H9 (cell line): ENCODE measurements around the gene ZNF653. TPM values are rescaled to one million over a fixed set of nuclear protein-coding genes. Genes with fewer than 3 reads are reported as not detected.

ENCODE experiments used
- DNase-seq: peaks from one replicate; pipeline ENCODE4 v3.0.0-alpha.2; 2017
- H2AFZ ChIP-seq: one replicate; pipeline ENCODE4 v1.6.1; 2013; ENCODE audit warnings: mild to moderate bottlenecking, low read length, control low read depth, moderate library complexity
- H2AK5ac ChIP-seq: 2 replicates; pipeline ENCODE4 v1.6.1; 2013; ENCODE audit warnings: low read length, control low read depth, mixed read lengths; ENCODE audit not compliant: insufficient read length
- H2BK120ac ChIP-seq: one replicate; pipeline ENCODE4 v1.6.1; 2013; ENCODE audit warnings: low read depth, mild to moderate bottlenecking, low read length, control low read depth, inconsistent platforms; ENCODE audit not compliant: poor library complexity, severe bottlenecking
- H2BK12ac ChIP-seq: 2 replicates; pipeline ENCODE4 v1.6.1; 2013; ENCODE audit warnings: low read length, control low read depth, mixed read lengths, low read depth; ENCODE audit not compliant: insufficient read length
- H2BK15ac ChIP-seq: 2 replicates; pipeline ENCODE4 v1.6.1; 2013; ENCODE audit warnings: low read depth, low read length, control low read depth
- H2BK20ac ChIP-seq: one replicate; pipeline ENCODE4 v1.6.1; 2013; ENCODE audit warnings: low read depth, mild to moderate bottlenecking, low read length, control low read depth, inconsistent platforms; ENCODE audit not compliant: poor library complexity, severe bottlenecking
- H2BK5ac ChIP-seq: 2 replicates; pipeline ENCODE4 v1.6.1; 2013; ENCODE audit warnings: low read length, control low read depth, mixed read lengths; ENCODE audit not compliant: insufficient read length
- H3K14ac ChIP-seq: 2 replicates; pipeline ENCODE4 v1.6.1; 2013; ENCODE audit warnings: low read length, control low read depth; ENCODE audit not compliant: insufficient read depth
- H3K18ac ChIP-seq: 2 replicates; pipeline ENCODE4 v1.6.1; 2013; ENCODE audit warnings: low read depth, mild to moderate bottlenecking, mixed read lengths, low read length, control low read depth; ENCODE audit not compliant: insufficient read length
- H3K23ac ChIP-seq: 2 replicates; pipeline ENCODE4 v1.6.1; 2013; ENCODE audit warnings: low read length, control low read depth, mixed read lengths, low read depth; ENCODE audit not compliant: insufficient read length
- H3K23me2 ChIP-seq: 2 replicates; pipeline ENCODE4 v1.6.1; 2013; ENCODE audit warnings: low read depth, mild to moderate bottlenecking, mixed read lengths, low read length, control low read depth; ENCODE audit not compliant: insufficient read length, poor library complexity, severe bottlenecking
- H3K27ac ChIP-seq: 2 replicates; pipeline ENCODE4 v1.5.1; 2013; ENCODE audit warnings: low read length, control low read depth, mixed read lengths, low read depth; ENCODE audit not compliant: insufficient read length
- H3K27me3 ChIP-seq: 2 replicates; pipeline ENCODE4 v1.6.1; 2013; ENCODE audit warnings: low read length, control low read depth, inconsistent platforms; ENCODE audit not compliant: insufficient read depth
- H3K4ac ChIP-seq: 2 replicates; pipeline ENCODE4 v1.6.1; 2013; ENCODE audit warnings: low read depth, mild to moderate bottlenecking, control low read depth, inconsistent platforms, low read length, moderate library complexity
- H3K4me1 ChIP-seq: 2 replicates; pipeline ENCODE4 v1.6.1; 2013; ENCODE audit warnings: low read length, control low read depth, inconsistent platforms; ENCODE audit not compliant: insufficient read depth
- H3K4me2 ChIP-seq: 2 replicates; pipeline ENCODE4 v1.6.1; 2013; ENCODE audit warnings: low read length, control low read depth, mixed read lengths; ENCODE audit not compliant: insufficient read length, insufficient read depth
- H3K56ac ChIP-seq: 2 replicates; pipeline ENCODE4 v1.6.1; 2013; ENCODE audit warnings: low read depth, mild to moderate bottlenecking, mixed read lengths, low read length, control low read depth; ENCODE audit not compliant: insufficient read length
- H3K79me1 ChIP-seq: 2 replicates; pipeline ENCODE4 v1.6.1; 2013; ENCODE audit warnings: low read depth, mild to moderate bottlenecking, moderate library complexity, low read length, control low read depth, inconsistent platforms; ENCODE audit not compliant: insufficient read depth, poor library complexity, severe bottlenecking
- H3K79me2 ChIP-seq: 2 replicates; pipeline ENCODE4 v1.6.1; 2013; ENCODE audit warnings: low read length, control low read depth, inconsistent platforms; ENCODE audit not compliant: insufficient read depth
- H3K9ac ChIP-seq: 2 replicates; pipeline ENCODE4 v1.6.1; 2013; ENCODE audit warnings: low read length, control low read depth, mixed read lengths; ENCODE audit not compliant: insufficient read length; ENCODE audit errors: extremely low read depth
- H3K9me3 ChIP-seq: one replicate; pipeline ENCODE4 v1.6.1; 2013; ENCODE audit warnings: low read depth, low read length, inconsistent platforms; ENCODE audit not compliant: control insufficient read depth
- H3T11ph ChIP-seq: one replicate; pipeline ENCODE4 v1.6.1; 2013; ENCODE audit warnings: mild to moderate bottlenecking, low read length, control low read depth, inconsistent platforms
- H4K20me1 ChIP-seq: one replicate; pipeline ENCODE4 v1.6.1; 2013; ENCODE audit not compliant: control insufficient read depth, insufficient read length, insufficient read depth
- H4K5ac ChIP-seq: 2 replicates; pipeline ENCODE4 v1.6.1; 2013; ENCODE audit warnings: low read depth, mild to moderate bottlenecking, mixed read lengths, low read length, control low read depth; ENCODE audit not compliant: insufficient read length
- H4K8ac ChIP-seq: replicated peaks from 2 replicates; pipeline ENCODE4 v1.6.1; 2013; ENCODE audit warnings: low read length, control low read depth, mixed read lengths, low read depth; ENCODE audit not compliant: insufficient read length
- H4K91ac ChIP-seq: 2 replicates; pipeline ENCODE4 v1.6.1; 2013; ENCODE audit warnings: low read depth, mild to moderate bottlenecking, moderate library complexity, mixed read lengths, low read length, control low read depth; ENCODE audit not compliant: insufficient read length
- H3K27ac Mint-ChIP-seq, 3 experiments: 2 replicates in 2 of 3; 3 replicates in 1 of 3; pipeline ENCODE4 v1.8.0; 2020 to 2021; ENCODE audit warnings: mixed read lengths in 3 of 3, mild to moderate bottlenecking in 1 of 3, moderate library complexity in 1 of 3
- H3K27me3 Mint-ChIP-seq: 2 replicates; pipeline ENCODE4 v1.8.0; 2021; ENCODE audit warnings: low read depth, mild to moderate bottlenecking, moderate library complexity, mixed read lengths
- H3K36me3 Mint-ChIP-seq, 3 experiments: 2 replicates in 2 of 3; 3 replicates in 1 of 3; pipeline ENCODE4 v1.8.0; 2020 to 2021; ENCODE audit warnings: low read depth in 3 of 3, mixed read lengths in 3 of 3; ENCODE audit not compliant: insufficient read depth in 1 of 3
- H3K4me1 Mint-ChIP-seq, 2 experiments: 2 replicates each; pipeline ENCODE4 v1.8.0; 2020; ENCODE audit warnings: mixed read lengths in 2 of 2
- H3K4me3 Mint-ChIP-seq, 2 experiments: 2 replicates in 1 of 2; 3 replicates in 1 of 2; pipeline ENCODE4 v1.8.0; 2020 to 2021; ENCODE audit warnings: mild to moderate bottlenecking in 2 of 2, mixed read lengths in 2 of 2, moderate library complexity in 1 of 2
- H3K9me3 Mint-ChIP-seq, 2 experiments: 2 replicates in 1 of 2; 3 replicates in 1 of 2; pipeline ENCODE4 v1.8.0; 2020; ENCODE audit warnings: mild to moderate bottlenecking in 2 of 2, mixed read lengths in 2 of 2, moderate library complexity in 1 of 2
- WGBS: extraction: QIAGEN DNeasy Blood & Tissue Kit; methylation state at CpG from one replicate; pipeline ENCODE4 v1.1.7; 2013; ENCODE audit warnings: missing lambda C conversion rate, low lambda C conversion rate, mixed read lengths; ENCODE audit not compliant: insufficient read length; ENCODE audit errors: extremely low coverage; 5-methylcytosine and 5-hydroxymethylcytosine counted together
- total RNA-seq: library from RNA; stranded (reverse); gene quantifications from 2 replicates; pipeline ENCODE4 v1.2.1, GENCODE V29; 2021
- TF ChIP-seq, protein P1 (sequence below): fragments of 200-600 bp; sonication (generic); conservative IDR thresholded peaks from 3 replicates; pipeline ENCODE4 v1.8.0; 2021; ENCODE audit warnings: antibody characterized with exemption, mild to moderate bottlenecking

ZNF653 gene
- total RNA-seq, 1 experiment from 2014 or later = 11.6 TPM

DNA sequence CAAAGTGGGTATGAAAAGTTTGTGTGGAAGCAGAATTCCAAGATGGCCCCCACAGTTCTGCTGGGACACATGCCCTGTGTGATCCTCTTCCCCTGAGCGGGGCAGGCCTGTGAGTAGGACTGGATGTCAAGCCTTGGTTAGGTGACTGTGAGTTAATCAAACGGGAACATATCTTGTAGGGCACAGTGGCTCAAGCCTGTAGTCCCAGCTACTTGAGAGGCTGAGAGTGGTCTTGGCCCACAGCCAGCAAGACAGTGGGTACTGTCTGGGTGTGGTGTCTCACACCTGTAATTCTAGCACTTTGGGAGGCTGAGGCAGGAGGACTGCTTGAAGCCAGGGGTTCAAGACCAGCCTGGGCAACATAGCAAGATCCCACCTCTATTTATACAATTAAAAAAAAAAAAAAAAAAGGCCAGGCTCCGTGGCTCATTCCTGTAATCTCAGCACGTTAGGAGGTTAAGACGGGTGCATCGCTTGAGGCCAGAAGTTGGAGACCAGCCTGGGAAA, 6.4 kb downstream of the ZNF653 start:
- H4K20me1 ChIP-seq = no peaks in the 10 kb centered on the region
- TF ChIP-seq, protein P1, sequence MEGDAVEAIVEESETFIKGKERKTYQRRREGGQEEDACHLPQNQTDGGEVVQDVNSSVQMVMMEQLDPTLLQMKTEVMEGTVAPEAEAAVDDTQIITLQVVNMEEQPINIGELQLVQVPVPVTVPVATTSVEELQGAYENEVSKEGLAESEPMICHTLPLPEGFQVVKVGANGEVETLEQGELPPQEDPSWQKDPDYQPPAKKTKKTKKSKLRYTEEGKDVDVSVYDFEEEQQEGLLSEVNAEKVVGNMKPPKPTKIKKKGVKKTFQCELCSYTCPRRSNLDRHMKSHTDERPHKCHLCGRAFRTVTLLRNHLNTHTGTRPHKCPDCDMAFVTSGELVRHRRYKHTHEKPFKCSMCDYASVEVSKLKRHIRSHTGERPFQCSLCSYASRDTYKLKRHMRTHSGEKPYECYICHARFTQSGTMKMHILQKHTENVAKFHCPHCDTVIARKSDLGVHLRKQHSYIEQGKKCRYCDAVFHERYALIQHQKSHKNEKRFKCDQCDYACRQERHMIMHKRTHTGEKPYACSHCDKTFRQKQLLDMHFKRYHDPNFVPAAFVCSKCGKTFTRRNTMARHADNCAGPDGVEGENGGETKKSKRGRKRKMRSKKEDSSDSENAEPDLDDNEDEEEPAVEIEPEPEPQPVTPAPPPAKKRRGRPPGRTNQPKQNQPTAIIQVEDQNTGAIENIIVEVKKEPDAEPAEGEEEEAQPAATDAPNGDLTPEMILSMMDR = no peak

More for the DNA sequence above, 6.4 kb downstream of the ZNF653 start:
- no peak overlapping the region for H3K23ac ChIP-seq
- no peak overlapping the region for H3K18ac ChIP-seq
- Mint-ChIP-seq H3K4me1 (peaks cover under 1% of the 10 kb centered on the region in 2 experiments; a peak in 3 of 4 replicates), H3K36me3 (peaks cover 2 to 13% (median 8%) of the 10 kb centered on the region in 3 experiments; a peak in 4 of 7 replicates), H3K4me3 (no peak overlapping the region), H3K27ac (no peak overlapping the region), H3K9me3 (no peaks in the 10 kb centered on the region), H3K27me3 (no peaks in the 10 kb centered on the region)
- H2AFZ ChIP-seq = no peak overlapping the region
- H2BK5ac ChIP-seq = no peak overlapping the region
- H3K27me3 ChIP-seq = no peaks in the 10 kb centered on the region
- no peak overlapping the region for H2BK20ac ChIP-seq
- no peak overlapping the region for H4K8ac ChIP-seq
- H2BK120ac ChIP-seq = no peak overlapping the region
- no peaks in the 10 kb centered on the region for H3K9me3 ChIP-seq
- H3K4ac ChIP-seq = no peak overlapping the region
- H2BK15ac ChIP-seq = no peak overlapping the region
- H3K14ac ChIP-seq = no peak overlapping the region
- no CpG with 5 or more reads among the region's 6 CpGs for WGBS
- no peak overlapping the region for H3K56ac ChIP-seq
- H3K79me1 ChIP-seq = no peaks in the 10 kb centered on the region
- no peak overlapping the region for H3K27ac ChIP-seq
- H2BK12ac ChIP-seq = no peak overlapping the region
- no peak overlapping the region for H3K4me2 ChIP-seq
- H3K23me2 ChIP-seq = peaks cover 3% of the 10 kb centered on the region
- no peak overlapping the region for H3T11ph ChIP-seq
- no peak overlapping the region for H4K91ac ChIP-seq
- H4K5ac ChIP-seq = no peak overlapping the region
- no peak for DNase-seq
- no peak overlapping the region for H2AK5ac ChIP-seq
- H3K9ac ChIP-seq = no peak overlapping the region
- no peaks in the 10 kb centered on the region for H3K79me2 ChIP-seq
- H3K4me1 ChIP-seq = no peaks in the 10 kb centered on the region
